Caco-2 (cell line): ENCODE measurements around the gene AFP. TPM values are rescaled to one million over a fixed set of nuclear protein-coding genes. Genes with fewer than 3 reads are reported as not detected.

Experiments
- BruUV-seq: library from RNA; stranded (reverse); fragments of 400-500 nt; replicated peaks from 2 replicates; lab custom pipeline; 2021; lab: Mats Ljungman, UMichigan
- CTCF ChIA-PET: fragments of 300-600 bp; sonication (Branson Sonifier 250); formaldehyde crosslinking; loops from one replicate; lab custom pipeline; 2022; ENCODE audit warnings: antibody characterized with exemption; lab: Charles Lee
- POLR2A ChIA-PET: fragments of 300-600 bp; sonication (Branson Sonifier 250); formaldehyde crosslinking; loops from one replicate; lab custom pipeline; 2022; ENCODE audit warnings: antibody characterized with exemption; lab: Charles Lee
- DNase-seq, 2 experiments: peaks; one replicate each; pipeline versions ENCODE4 v3.0.0 to v3.0.0-alpha.2; 2020 to 2022
- H3K27me3 ChIP-seq: replicated peaks from 2 replicates; pipeline ENCODE4 v1.6.0; 2011; ENCODE audit warnings: low read length; ENCODE audit not compliant: control insufficient read depth, insufficient read depth
- H3K36me3 ChIP-seq: 2 replicates; pipeline ENCODE4 v1.5.1; 2011; ENCODE audit warnings: low read length; ENCODE audit not compliant: control insufficient read depth, insufficient read depth
- H3K4me1 ChIP-seq: fragments of 250-450 bp; sonication (Bioruptor Pico); 2 replicates; pipeline ENCODE4 v1.5.1; 2020; ENCODE audit warnings: mild to moderate bottlenecking
- H3K4me3 ChIP-seq: 2 replicates; pipeline ENCODE4 v1.5.1; 2011; ENCODE audit warnings: low read depth, mild to moderate bottlenecking, control low read depth, low read length
- H3K9me3 ChIP-seq: fragments of 250-450 bp; sonication (Bioruptor Pico); 2 replicates; pipeline ENCODE4 v1.5.1; 2020; ENCODE audit warnings: mild to moderate bottlenecking, moderate library complexity
- H3K27ac Mint-ChIP-seq: one replicate; pipeline ENCODE4 v1.8.0; 2022; ENCODE audit warnings: mixed read lengths; ENCODE audit not compliant: unreplicated experiment
- H3K27me3 Mint-ChIP-seq: one replicate; pipeline ENCODE4 v1.8.0; 2022; ENCODE audit warnings: mixed read lengths; ENCODE audit not compliant: insufficient read depth, unreplicated experiment
- H3K36me3 Mint-ChIP-seq: one replicate; pipeline ENCODE4 v1.8.0; 2022; ENCODE audit warnings: mild to moderate bottlenecking, mixed read lengths; ENCODE audit not compliant: insufficient read depth, unreplicated experiment
- H3K4me1 Mint-ChIP-seq: one replicate; pipeline ENCODE4 v1.8.0; 2022; ENCODE audit warnings: low read depth, mixed read lengths; ENCODE audit not compliant: unreplicated experiment
- H3K4me3 Mint-ChIP-seq: one replicate; pipeline ENCODE4 v1.8.0; 2022; ENCODE audit warnings: mild to moderate bottlenecking, moderate library complexity, mixed read lengths; ENCODE audit not compliant: unreplicated experiment
- H3K9me3 Mint-ChIP-seq: one replicate; pipeline ENCODE4 v1.8.0; 2022; ENCODE audit warnings: mixed read lengths; ENCODE audit not compliant: unreplicated experiment
- CTCF ChIP-seq, 2 experiments: fragments of 200-600 bp in 1 of 2; IDR thresholded peaks; 1 replicate in 1 of 2; 2 replicates in 1 of 2; pipeline versions ENCODE4 v1.5.1 to v1.8.0; 2011 to 2022; ENCODE audit warnings: antibody characterized with exemption in 1 of 2, control low read depth in 1 of 2, inconsistent platforms in 1 of 2, low read depth in 1 of 2, low read length in 1 of 2, mild to moderate bottlenecking in 1 of 2, moderate library complexity in 1 of 2; ENCODE audit not compliant: insufficient read depth in 1 of 2, severe bottlenecking in 1 of 2, unreplicated experiment in 1 of 2
- intact Hi-C: fragments of 100-400 bp; cut with micrococcal nuclease; formaldehyde crosslinking; loops from one replicate; pipeline ENCODE4 v1.10.0; 2022; ENCODE audit not compliant: unreplicated experiment
- total RNA-seq: library from RNA; stranded (reverse); gene quantifications from 2 replicates; pipeline ENCODE4 v1.2.3, GENCODE V29; 2022

The AFP gene
- total RNA-seq, 1 experiment from 2014 or later = 158 TPM

GRCh38 chr4:73416423-73417087 is 19.5 kb upstream of the AFP start:
- Histone ChIP-seq H3K27me3 (no peaks in the 10 kb centered on the region), H3K9me3 (no peaks in the 10 kb centered on the region), H3K4me3 (no peak overlapping the region), H3K4me1 (peaks cover 9% of the 10 kb centered on the region; the same call in 1 of the 2 replicates), H3K36me3 (no peaks in the 10 kb centered on the region)
- peaks cover 3% of the 10 kb centered on the region for H3K27me3 Mint-ChIP-seq
- H3K4me3 Mint-ChIP-seq = no peak overlapping the region
- intact Hi-C loops = no loop called here
- ChIA-PET POLR2A (no interaction called here), CTCF (no interaction called here)
- no peak for TF ChIP-seq CTCF (IDR thresholded peaks at IDR 0.05; ENCODE audit: insufficient read depth in 1 of 2, low read depth in 1 of 2, low read length in 1 of 2, severe bottlenecking in 1 of 2, unreplicated experiment in 1 of 2)
- no peaks in the 10 kb centered on the region for H3K36me3 Mint-ChIP-seq
- H3K9me3 Mint-ChIP-seq = peaks cover 9% of the 10 kb centered on the region
- BruUV-seq = no TSS peak
- no peak overlapping the region for H3K27ac Mint-ChIP-seq
- no peaks in the 10 kb centered on the region for H3K4me1 Mint-ChIP-seq
- DNase-seq = no peak

DNA sequence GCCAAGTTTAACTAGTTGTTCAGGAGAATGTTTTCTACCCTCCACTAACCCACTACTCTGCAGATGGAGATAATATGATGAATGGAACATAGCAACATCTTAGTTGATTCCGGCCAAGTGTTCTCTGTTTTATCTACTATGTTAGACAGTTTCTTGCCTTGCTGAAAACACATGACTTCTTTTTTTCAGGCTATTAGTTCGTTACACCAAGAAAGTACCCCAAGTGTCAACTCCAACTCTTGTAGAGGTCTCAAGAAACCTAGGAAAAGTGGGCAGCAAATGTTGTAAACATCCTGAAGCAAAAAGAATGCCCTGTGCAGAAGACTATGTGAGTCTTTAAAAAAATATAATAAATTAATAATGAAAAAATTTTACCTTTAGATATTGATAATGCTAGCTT is 18.7 kb upstream of the AFP start:
- Histone ChIP-seq H3K9me3 (no peaks in the 10 kb centered on the region), H3K4me3 (no peak overlapping the region), H3K4me1 (peaks cover 9% of the 10 kb centered on the region; the same call in 1 of the 2 replicates), H3K36me3 (no peaks in the 10 kb centered on the region), H3K27me3 (no peaks in the 10 kb centered on the region)
- DNase-seq = no peak
- peaks cover 9% of the 10 kb centered on the region for H3K9me3 Mint-ChIP-seq
- no peak overlapping the region for H3K27ac Mint-ChIP-seq
- no peak overlapping the region for H3K4me3 Mint-ChIP-seq
- no TSS peak for BruUV-seq
- H3K27me3 Mint-ChIP-seq = peaks cover 3% of the 10 kb centered on the region
- no peaks in the 10 kb centered on the region for H3K36me3 Mint-ChIP-seq
- no peaks in the 10 kb centered on the region for H3K4me1 Mint-ChIP-seq
- ChIA-PET CTCF (interaction anchor here (1.0 kb wide), 1 partner anchor 29 kb away, joined by 4 read pairs; no protein-coding TSS in a partner anchor), POLR2A (no interaction called here)
- TF ChIP-seq CTCF (IDR thresholded peaks at IDR 0.05; ENCODE audit: insufficient read depth in 1 of 2, low read depth in 1 of 2, low read length in 1 of 2, severe bottlenecking in 1 of 2, unreplicated experiment in 1 of 2) = no peak
- intact Hi-C loops = no loop called here

GRCh38 chr4:73417973-73418372 is 18.0 kb upstream of the AFP start:
- H3K4me3 Mint-ChIP-seq = no peak overlapping the region
- H3K27me3 Mint-ChIP-seq = peaks cover 3% of the 10 kb centered on the region
- no peaks in the 10 kb centered on the region for H3K36me3 Mint-ChIP-seq
- no peak overlapping the region for H3K27ac Mint-ChIP-seq
- Histone ChIP-seq H3K4me3 (no peak overlapping the region), H3K4me1 (peaks cover 9% of the 10 kb centered on the region; the same call in 1 of the 2 replicates), H3K27me3 (no peaks in the 10 kb centered on the region), H3K36me3 (no peaks in the 10 kb centered on the region), H3K9me3 (no peaks in the 10 kb centered on the region)
- TF ChIP-seq CTCF (IDR thresholded peaks at IDR 0.05; ENCODE audit: insufficient read depth in 1 of 2, low read depth in 1 of 2, low read length in 1 of 2, severe bottlenecking in 1 of 2, unreplicated experiment in 1 of 2) = no peak
- H3K4me1 Mint-ChIP-seq = no peaks in the 10 kb centered on the region
- CTCF ChIA-PET = interaction anchor here (1.0 kb wide), 1 partner anchor 28 kb away, joined by 4 read pairs; no protein-coding TSS in a partner anchor
- POLR2A ChIA-PET = no interaction called here
- BruUV-seq = no TSS peak
- peaks cover 9% of the 10 kb centered on the region for H3K9me3 Mint-ChIP-seq
- intact Hi-C loops = no loop called here
- peak in 1 of 2 experiments; percentile 34 for DNase-seq
